ENCODE data around the gene REST. TPM values are rescaled to one million over a fixed set of nuclear protein-coding genes. Genes with fewer than 3 reads are reported as not detected.

Gene REST
- total and polyA plus RNA-seq, 9 of the 15 experiments (the other 6 are each of a cell fraction or from before 2014, with no cell fraction given): 2.9 to 24.0 (median 19.2) TPM

DNA sequence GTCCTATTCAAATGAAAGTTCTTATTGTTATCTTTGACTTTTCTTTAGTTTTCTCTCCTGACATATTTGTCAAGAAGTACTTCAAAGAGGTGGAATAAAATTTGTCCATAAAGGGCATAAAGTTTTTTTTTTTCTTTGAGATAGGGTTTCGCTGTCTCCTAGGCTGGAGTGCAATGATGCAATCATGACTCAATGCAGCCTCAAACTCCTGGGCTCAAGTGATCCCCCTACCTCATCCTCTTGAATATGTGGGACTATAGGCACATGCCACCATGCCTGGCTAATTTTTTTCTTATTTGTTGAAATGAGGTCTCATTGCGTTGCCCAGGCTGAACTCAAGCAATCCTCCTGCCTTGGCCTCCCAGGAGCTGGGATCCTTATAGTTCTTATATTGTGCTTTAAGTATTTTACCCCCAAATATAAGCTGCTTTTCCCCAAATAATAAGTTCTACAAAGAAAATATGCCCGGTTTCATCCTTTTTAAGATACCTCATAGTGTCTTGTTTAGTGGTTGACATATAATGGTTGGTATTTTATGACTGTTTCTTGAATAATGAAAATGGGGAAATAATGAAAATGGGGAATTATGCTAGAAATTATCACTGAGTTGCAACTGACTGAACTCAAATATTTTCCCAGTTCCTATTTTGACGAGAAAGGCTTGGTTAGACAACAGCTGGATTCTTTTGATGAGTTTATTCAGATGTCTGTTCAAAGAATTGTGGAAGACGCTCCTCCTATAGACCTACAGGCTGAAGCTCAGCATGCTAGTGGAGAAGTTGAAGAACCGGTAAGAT, 82.6 kb downstream of the REST start (continued):
- TF ChIP-seq, protein P1, sequence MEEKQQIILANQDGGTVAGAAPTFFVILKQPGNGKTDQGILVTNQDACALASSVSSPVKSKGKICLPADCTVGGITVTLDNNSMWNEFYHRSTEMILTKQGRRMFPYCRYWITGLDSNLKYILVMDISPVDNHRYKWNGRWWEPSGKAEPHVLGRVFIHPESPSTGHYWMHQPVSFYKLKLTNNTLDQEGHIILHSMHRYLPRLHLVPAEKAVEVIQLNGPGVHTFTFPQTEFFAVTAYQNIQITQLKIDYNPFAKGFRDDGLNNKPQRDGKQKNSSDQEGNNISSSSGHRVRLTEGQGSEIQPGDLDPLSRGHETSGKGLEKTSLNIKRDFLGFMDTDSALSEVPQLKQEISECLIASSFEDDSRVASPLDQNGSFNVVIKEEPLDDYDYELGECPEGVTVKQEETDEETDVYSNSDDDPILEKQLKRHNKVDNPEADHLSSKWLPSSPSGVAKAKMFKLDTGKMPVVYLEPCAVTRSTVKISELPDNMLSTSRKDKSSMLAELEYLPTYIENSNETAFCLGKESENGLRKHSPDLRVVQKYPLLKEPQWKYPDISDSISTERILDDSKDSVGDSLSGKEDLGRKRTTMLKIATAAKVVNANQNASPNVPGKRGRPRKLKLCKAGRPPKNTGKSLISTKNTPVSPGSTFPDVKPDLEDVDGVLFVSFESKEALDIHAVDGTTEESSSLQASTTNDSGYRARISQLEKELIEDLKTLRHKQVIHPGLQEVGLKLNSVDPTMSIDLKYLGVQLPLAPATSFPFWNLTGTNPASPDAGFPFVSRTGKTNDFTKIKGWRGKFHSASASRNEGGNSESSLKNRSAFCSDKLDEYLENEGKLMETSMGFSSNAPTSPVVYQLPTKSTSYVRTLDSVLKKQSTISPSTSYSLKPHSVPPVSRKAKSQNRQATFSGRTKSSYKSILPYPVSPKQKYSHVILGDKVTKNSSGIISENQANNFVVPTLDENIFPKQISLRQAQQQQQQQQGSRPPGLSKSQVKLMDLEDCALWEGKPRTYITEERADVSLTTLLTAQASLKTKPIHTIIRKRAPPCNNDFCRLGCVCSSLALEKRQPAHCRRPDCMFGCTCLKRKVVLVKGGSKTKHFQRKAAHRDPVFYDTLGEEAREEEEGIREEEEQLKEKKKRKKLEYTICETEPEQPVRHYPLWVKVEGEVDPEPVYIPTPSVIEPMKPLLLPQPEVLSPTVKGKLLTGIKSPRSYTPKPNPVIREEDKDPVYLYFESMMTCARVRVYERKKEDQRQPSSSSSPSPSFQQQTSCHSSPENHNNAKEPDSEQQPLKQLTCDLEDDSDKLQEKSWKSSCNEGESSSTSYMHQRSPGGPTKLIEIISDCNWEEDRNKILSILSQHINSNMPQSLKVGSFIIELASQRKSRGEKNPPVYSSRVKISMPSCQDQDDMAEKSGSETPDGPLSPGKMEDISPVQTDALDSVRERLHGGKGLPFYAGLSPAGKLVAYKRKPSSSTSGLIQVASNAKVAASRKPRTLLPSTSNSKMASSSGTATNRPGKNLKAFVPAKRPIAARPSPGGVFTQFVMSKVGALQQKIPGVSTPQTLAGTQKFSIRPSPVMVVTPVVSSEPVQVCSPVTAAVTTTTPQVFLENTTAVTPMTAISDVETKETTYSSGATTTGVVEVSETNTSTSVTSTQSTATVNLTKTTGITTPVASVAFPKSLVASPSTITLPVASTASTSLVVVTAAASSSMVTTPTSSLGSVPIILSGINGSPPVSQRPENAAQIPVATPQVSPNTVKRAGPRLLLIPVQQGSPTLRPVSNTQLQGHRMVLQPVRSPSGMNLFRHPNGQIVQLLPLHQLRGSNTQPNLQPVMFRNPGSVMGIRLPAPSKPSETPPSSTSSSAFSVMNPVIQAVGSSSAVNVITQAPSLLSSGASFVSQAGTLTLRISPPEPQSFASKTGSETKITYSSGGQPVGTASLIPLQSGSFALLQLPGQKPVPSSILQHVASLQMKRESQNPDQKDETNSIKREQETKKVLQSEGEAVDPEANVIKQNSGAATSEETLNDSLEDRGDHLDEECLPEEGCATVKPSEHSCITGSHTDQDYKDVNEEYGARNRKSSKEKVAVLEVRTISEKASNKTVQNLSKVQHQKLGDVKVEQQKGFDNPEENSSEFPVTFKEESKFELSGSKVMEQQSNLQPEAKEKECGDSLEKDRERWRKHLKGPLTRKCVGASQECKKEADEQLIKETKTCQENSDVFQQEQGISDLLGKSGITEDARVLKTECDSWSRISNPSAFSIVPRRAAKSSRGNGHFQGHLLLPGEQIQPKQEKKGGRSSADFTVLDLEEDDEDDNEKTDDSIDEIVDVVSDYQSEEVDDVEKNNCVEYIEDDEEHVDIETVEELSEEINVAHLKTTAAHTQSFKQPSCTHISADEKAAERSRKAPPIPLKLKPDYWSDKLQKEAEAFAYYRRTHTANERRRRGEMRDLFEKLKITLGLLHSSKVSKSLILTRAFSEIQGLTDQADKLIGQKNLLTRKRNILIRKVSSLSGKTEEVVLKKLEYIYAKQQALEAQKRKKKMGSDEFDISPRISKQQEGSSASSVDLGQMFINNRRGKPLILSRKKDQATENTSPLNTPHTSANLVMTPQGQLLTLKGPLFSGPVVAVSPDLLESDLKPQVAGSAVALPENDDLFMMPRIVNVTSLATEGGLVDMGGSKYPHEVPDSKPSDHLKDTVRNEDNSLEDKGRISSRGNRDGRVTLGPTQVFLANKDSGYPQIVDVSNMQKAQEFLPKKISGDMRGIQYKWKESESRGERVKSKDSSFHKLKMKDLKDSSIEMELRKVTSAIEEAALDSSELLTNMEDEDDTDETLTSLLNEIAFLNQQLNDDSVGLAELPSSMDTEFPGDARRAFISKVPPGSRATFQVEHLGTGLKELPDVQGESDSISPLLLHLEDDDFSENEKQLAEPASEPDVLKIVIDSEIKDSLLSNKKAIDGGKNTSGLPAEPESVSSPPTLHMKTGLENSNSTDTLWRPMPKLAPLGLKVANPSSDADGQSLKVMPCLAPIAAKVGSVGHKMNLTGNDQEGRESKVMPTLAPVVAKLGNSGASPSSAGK (IDR thresholded peaks at IDR 0.05): peak; percentile 24; the same call in 1 of the 2 replicates
- peak; percentile 59; the same call in 1 of the 2 replicates for TF ChIP-seq JUN (IDR thresholded peaks at IDR 0.05; ENCODE audit: borderline replicate concordance, low read depth, low read length)
- TF ChIP-seq JUN (CRISPR knock-in tag; IDR thresholded peaks at IDR 0.05; ENCODE audit: borderline replicate concordance): no peak
- TF ChIP-seq KDM1A (IDR thresholded peaks at IDR 0.05): no peak
- TF ChIP-seq, protein P2, sequence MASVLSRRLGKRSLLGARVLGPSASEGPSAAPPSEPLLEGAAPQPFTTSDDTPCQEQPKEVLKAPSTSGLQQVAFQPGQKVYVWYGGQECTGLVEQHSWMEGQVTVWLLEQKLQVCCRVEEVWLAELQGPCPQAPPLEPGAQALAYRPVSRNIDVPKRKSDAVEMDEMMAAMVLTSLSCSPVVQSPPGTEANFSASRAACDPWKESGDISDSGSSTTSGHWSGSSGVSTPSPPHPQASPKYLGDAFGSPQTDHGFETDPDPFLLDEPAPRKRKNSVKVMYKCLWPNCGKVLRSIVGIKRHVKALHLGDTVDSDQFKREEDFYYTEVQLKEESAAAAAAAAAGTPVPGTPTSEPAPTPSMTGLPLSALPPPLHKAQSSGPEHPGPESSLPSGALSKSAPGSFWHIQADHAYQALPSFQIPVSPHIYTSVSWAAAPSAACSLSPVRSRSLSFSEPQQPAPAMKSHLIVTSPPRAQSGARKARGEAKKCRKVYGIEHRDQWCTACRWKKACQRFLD (CRISPR knock-in tag; IDR thresholded peaks at IDR 0.05): peak; percentile 33; the same call in 1 of the 2 replicates
- TF ChIP-seq MAZ (CRISPR knock-in tag; conservative IDR thresholded peaks at IDR 0.05 in 1 of 2, IDR thresholded peaks at IDR 0.05 in 1 of 2): no peak
- TF ChIP-seq ZZZ3 (IDR thresholded peaks at IDR 0.05): no peak
- no peak for TF ChIP-seq DNMT1 (IDR thresholded peaks at IDR 0.05)
- peak; percentile 85 for TF ChIP-seq ATF7 (IDR thresholded peaks at IDR 0.05)
- no peak for TF ChIP-seq CHD2 (IDR thresholded peaks at IDR 0.05; ENCODE audit: low read depth, low read length)
- peak; percentile 79; the same call in 1 of the 2 replicates for TF ChIP-seq DMBX1 (CRISPR knock-in tag; IDR thresholded peaks at IDR 0.05; ENCODE audit: borderline replicate concordance)
- TF ChIP-seq, protein P3, sequence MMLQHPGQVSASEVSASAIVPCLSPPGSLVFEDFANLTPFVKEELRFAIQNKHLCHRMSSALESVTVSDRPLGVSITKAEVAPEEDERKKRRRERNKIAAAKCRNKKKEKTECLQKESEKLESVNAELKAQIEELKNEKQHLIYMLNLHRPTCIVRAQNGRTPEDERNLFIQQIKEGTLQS (IDR thresholded peaks at IDR 0.05): peak; percentile 96
- TF ChIP-seq, protein P3 (CRISPR knock-in tag; conservative IDR thresholded peaks at IDR 0.05): no peak
- TF ChIP-seq POLR2G (IDR thresholded peaks at IDR 0.05; ENCODE audit: low read depth, low read length): no peak

Measured in K562 (cell line).